ENCODE measurements around the gene TMTC2.

TMTC2 gene

DNA sequence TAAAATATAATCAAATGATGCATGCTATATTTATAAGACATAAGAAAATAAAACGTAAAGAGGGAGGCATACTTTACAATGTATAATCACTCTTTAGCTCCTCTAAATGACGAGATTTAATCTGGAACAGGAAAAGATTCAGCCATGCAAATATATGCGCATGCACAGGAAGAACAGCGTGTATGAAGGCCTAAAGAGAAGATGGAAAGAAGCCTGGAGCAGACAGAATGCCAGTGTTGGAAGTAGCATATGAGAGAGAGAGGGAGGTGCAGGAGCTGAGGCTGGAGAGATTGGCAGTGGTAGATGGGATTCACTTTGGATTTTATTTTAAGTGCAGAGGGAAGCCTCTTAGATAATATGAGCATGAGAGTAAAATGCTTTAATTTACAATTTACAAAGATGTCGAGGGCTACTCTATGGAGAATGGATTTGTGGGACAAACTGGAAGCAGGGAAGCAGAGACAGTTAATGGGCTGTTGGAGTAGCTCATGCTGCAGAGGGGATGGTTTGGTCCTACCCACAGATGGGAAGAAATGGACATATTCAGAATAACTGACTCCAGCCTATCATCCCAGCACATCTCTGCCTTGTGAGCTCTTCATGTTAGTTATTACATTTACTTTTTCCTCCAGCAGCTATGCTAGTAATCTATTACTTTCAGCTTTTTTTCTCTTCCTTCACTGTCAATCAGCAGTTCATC, 411.1 kb downstream of the TMTC2 start (continued):
- TF ChIP-seq, protein P1, sequence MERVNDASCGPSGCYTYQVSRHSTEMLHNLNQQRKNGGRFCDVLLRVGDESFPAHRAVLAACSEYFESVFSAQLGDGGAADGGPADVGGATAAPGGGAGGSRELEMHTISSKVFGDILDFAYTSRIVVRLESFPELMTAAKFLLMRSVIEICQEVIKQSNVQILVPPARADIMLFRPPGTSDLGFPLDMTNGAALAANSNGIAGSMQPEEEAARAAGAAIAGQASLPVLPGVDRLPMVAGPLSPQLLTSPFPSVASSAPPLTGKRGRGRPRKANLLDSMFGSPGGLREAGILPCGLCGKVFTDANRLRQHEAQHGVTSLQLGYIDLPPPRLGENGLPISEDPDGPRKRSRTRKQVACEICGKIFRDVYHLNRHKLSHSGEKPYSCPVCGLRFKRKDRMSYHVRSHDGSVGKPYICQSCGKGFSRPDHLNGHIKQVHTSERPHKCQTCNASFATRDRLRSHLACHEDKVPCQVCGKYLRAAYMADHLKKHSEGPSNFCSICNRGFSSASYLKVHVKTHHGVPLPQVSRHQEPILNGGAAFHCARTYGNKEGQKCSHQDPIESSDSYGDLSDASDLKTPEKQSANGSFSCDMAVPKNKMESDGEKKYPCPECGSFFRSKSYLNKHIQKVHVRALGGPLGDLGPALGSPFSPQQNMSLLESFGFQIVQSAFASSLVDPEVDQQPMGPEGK (tag by site-specific recombination; IDR thresholded peaks at IDR 0.05), result no peak
- no peak for TF ChIP-seq ZNF785 (tag by site-specific recombination; IDR thresholded peaks at IDR 0.05)

DNA sequence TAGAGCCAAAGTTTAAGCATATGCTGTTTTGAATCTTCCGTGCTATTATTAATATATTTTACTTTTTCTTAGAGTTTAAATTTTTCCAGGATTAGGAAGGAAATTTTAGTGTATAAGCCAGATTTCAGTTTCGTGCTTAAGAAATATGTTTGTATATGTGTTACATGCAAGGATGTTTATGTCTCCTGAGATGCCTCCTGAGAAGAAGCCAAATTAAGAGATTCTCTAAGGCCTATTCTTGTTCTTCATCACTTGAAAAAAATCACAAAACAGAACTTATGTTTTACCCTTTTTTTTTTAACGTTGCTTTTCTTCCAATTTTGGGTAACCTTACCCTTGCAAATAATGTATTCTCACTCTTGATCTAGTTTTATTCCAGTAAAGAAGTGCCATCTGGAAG, 412.7 kb downstream of the TMTC2 start:
- TF ChIP-seq GLIS2 (tag by site-specific recombination; IDR thresholded peaks at IDR 0.05) (no peak), KLF9 (tag by site-specific recombination; IDR thresholded peaks at IDR 0.05; ENCODE audit: low read depth) (no peak), ZNF555 (tag by site-specific recombination; conservative IDR thresholded peaks at IDR 0.05) (no peak), ZNF266 (tag by site-specific recombination; IDR thresholded peaks at IDR 0.05; ENCODE audit: low read depth) (no peak), ZNF792 (tag by site-specific recombination; IDR thresholded peaks at IDR 0.05) (no peak), KLF10 (tag by site-specific recombination; IDR thresholded peaks at IDR 0.05) (no peak), ZNF239 (tag by site-specific recombination; IDR thresholded peaks at IDR 0.05) (no peak), ZNF211 (tag by site-specific recombination; IDR thresholded peaks at IDR 0.05; ENCODE audit: low read depth) (no peak), ZNF830 (tag by site-specific recombination; IDR thresholded peaks at IDR 0.05; ENCODE audit: low read depth) (no peak), ZNF623 (tag by site-specific recombination; IDR thresholded peaks at IDR 0.05) (no peak)
- TF ChIP-seq, protein P2, sequence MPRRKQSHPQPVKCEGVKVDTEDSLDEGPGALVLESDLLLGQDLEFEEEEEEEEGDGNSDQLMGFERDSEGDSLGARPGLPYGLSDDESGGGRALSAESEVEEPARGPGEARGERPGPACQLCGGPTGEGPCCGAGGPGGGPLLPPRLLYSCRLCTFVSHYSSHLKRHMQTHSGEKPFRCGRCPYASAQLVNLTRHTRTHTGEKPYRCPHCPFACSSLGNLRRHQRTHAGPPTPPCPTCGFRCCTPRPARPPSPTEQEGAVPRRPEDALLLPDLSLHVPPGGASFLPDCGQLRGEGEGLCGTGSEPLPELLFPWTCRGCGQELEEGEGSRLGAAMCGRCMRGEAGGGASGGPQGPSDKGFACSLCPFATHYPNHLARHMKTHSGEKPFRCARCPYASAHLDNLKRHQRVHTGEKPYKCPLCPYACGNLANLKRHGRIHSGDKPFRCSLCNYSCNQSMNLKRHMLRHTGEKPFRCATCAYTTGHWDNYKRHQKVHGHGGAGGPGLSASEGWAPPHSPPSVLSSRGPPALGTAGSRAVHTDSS (tag by site-specific recombination; IDR thresholded peaks at IDR 0.05), result no peak
- TF ChIP-seq, protein P1 (tag by site-specific recombination; IDR thresholded peaks at IDR 0.05), result no peak
- TF ChIP-seq, protein P3, sequence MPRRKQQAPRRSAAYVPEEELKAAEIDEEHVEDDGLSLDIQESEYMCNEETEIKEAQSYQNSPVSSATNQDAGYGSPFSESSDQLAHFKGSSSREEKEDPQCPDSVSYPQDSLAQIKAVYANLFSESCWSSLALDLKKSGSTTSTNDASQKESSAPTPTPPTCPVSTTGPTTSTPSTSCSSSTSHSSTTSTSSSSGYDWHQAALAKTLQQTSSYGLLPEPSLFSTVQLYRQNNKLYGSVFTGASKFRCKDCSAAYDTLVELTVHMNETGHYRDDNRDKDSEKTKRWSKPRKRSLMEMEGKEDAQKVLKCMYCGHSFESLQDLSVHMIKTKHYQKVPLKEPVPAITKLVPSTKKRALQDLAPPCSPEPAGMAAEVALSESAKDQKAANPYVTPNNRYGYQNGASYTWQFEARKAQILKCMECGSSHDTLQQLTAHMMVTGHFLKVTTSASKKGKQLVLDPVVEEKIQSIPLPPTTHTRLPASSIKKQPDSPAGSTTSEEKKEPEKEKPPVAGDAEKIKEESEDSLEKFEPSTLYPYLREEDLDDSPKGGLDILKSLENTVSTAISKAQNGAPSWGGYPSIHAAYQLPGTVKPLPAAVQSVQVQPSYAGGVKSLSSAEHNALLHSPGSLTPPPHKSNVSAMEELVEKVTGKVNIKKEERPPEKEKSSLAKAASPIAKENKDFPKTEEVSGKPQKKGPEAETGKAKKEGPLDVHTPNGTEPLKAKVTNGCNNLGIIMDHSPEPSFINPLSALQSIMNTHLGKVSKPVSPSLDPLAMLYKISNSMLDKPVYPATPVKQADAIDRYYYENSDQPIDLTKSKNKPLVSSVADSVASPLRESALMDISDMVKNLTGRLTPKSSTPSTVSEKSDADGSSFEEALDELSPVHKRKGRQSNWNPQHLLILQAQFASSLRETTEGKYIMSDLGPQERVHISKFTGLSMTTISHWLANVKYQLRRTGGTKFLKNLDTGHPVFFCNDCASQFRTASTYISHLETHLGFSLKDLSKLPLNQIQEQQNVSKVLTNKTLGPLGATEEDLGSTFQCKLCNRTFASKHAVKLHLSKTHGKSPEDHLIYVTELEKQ (tag by site-specific recombination; IDR thresholded peaks at IDR 0.05; ENCODE audit: borderline replicate concordance), result no peak
- H3K36me3 ChIP-seq (ENCODE audit: control insufficient read depth in 2 of 2, insufficient read depth in 1 of 2, low read length in 2 of 2), result no peaks in the 10 kb centered on the region
- POLR2A ChIA-PET, result no interaction called here
- H3K9me3 ChIP-seq (ENCODE audit: control insufficient read depth, insufficient read depth, low read depth, low read length), result no peaks in the 10 kb centered on the region
- no peak overlapping the region for H3K4me3 ChIP-seq (ENCODE audit: low read depth, low read length)
- CTCF ChIA-PET, result no interaction called here
- no peak overlapping the region for H3K27ac ChIP-seq (ENCODE audit: extremely low read depth, low read depth, low read length)
- no peaks in the 10 kb centered on the region for H3K4me1 ChIP-seq (ENCODE audit: control insufficient read depth, insufficient read depth, low read length)
